ENCODE measurements around the gene EHD4. TPM values are rescaled to one million over a fixed set of nuclear protein-coding genes. Genes with fewer than 3 reads are reported as not detected.

The EHD4 gene
- total RNA-seq, 2 donors from 2014 or later = 13.8 to 16.9 TPM

DNA sequence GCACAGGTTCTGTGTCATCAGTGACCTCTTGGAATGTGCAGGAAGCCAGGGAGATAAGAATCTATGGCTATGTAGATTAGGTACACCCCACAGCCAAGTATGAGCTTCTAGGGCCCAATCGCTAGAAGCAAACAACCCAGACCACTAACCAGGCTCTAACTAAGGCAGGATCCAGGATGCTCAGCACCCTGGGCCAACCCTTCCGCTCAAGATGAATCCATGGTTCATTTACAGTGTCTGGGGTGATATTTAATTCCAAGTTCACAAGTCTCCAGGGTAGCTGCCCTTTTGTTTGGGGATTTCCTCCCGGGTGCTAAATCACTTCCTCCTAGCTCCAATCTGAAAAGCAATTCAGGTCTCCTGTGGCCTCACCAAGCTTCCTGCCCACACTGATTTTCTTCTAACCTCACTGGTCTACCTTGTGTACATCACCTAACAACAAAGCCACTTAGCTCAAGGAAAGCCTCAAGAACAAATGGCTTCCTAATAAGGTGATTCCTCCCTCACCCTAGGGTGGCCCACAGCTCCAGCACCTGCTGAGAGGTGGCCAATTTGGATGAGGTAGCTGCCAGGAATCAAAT is 2.4 kb downstream of the EHD4 start:
- ATAC-seq = no peak
- H3K4me3 ChIP-seq = no peak overlapping the region

DNA sequence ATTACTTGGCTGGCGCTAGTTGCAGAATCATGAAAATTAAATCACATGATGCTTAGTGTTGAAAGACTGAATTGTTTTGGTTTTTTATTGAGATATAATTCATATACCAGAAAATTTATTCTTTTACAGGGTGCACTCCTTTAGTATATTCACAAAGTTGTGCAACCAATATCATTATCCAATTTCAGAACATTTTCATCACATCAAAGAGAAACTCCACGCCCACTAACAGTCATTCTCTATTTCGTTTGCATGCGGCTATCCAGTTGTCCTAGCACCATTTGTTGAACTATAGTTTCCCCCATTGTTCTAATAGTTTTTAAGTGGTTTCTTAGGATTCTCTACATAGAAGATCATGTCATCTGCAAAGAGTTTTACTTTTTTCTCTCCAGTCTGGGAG is 3.7 kb downstream of the EHD4 start:
- H3K27me3 ChIP-seq = no peaks in the 10 kb centered on the region
- H3K27ac ChIP-seq = peak overlapping the region in 1 of 4 donors; percentile 98
- H3K4me1 ChIP-seq = peaks cover 49% of the 10 kb centered on the region
- H3K9me3 ChIP-seq = no peaks in the 10 kb centered on the region
- intact Hi-C loops (cut with DNase I) = no loop called here
- H3K4me3 ChIP-seq = no peak overlapping the region
- WGBS, 2 donors = 69 to 87% methylated on average over 4 of the region's 4 CpGs
- ATAC-seq = no peak
- H3K36me3 ChIP-seq (replicated peaks in 1 of 2; ENCODE audit: insufficient read depth in 1 of 2, low read depth in 2 of 2) = no peaks in the 10 kb centered on the region
- TF ChIP-seq, protein P1, sequence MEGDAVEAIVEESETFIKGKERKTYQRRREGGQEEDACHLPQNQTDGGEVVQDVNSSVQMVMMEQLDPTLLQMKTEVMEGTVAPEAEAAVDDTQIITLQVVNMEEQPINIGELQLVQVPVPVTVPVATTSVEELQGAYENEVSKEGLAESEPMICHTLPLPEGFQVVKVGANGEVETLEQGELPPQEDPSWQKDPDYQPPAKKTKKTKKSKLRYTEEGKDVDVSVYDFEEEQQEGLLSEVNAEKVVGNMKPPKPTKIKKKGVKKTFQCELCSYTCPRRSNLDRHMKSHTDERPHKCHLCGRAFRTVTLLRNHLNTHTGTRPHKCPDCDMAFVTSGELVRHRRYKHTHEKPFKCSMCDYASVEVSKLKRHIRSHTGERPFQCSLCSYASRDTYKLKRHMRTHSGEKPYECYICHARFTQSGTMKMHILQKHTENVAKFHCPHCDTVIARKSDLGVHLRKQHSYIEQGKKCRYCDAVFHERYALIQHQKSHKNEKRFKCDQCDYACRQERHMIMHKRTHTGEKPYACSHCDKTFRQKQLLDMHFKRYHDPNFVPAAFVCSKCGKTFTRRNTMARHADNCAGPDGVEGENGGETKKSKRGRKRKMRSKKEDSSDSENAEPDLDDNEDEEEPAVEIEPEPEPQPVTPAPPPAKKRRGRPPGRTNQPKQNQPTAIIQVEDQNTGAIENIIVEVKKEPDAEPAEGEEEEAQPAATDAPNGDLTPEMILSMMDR (IDR thresholded peaks at IDR 0.05) = no peak
- TF ChIP-seq POLR2A (IDR thresholded peaks at IDR 0.05) = no peak
- no peak for DNase-seq

More for the DNA sequence above, 2.4 kb downstream of the EHD4 start:
- Histone ChIP-seq H3K36me3 (replicated peaks in 1 of 2; ENCODE audit: insufficient read depth in 1 of 2, low read depth in 2 of 2) (no peaks in the 10 kb centered on the region), H3K9me3 (no peaks in the 10 kb centered on the region), H3K27ac (peak overlapping the region in 3 of 4 donors; percentile 66 to 98 (median 93)), H3K4me1 (peaks cover 49% of the 10 kb centered on the region), H3K27me3 (no peaks in the 10 kb centered on the region)
- no peak for DNase-seq
- WGBS, 2 donors = 60 to 66% methylated on average over 2 to 3 of the region's 3 CpGs
- intact Hi-C loops (cut with DNase I) = loop anchor here (10.0 kb wide), 1 partner anchor 45 kb away; no protein-coding TSS in a partner anchor
- no peak for TF ChIP-seq POLR2A (IDR thresholded peaks at IDR 0.05)
- TF ChIP-seq, protein P1 (IDR thresholded peaks at IDR 0.05) = no peak

DNA sequence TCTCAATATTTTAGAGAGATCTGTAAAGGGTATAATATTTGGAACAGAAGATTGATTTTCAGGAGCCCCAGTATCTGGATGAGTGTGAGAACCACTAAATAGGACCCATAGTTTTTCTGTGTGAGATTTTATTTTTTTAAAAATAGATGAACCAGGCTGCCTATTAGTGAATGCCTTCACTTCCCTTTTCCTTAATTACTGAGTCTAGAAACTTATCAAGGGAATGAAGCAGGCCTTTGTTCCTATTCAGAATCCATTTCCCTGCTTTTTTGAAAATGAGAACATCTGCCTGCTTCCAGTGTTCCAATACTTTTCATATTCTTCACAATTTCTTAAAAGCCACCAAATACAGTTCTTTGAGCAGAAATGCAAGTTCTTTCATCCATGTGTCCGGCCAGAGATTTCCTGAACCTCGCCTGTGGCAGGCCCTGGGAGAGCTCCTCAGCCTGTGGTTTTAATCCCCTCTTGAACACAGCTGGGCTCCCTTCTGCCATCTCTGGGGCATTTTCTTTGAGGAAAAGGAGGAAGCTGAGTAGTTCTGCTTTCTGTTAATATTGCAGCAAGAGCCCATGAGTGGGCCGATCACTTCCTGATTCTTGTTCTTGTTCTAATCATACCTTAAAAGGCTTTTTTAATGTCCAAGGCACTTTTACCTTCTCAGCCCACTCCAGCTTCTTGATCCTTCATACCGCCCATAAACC is 4.7 kb downstream of the EHD4 start:
- TF ChIP-seq, protein P1 (IDR thresholded peaks at IDR 0.05) = no peak
- no peak for TF ChIP-seq POLR2A (IDR thresholded peaks at IDR 0.05)
- 58 to 66% methylated on average over 4 of the region's 4 CpGs for WGBS, 2 donors
- Histone ChIP-seq H3K4me1 (peaks cover 46% of the 10 kb centered on the region), H3K4me3 (no peak overlapping the region), H3K27me3 (no peaks in the 10 kb centered on the region), H3K27ac (peak overlapping the region in 3 of 4 donors; percentile 44 to 98 (median 66)), H3K36me3 (replicated peaks in 1 of 2; ENCODE audit: insufficient read depth in 1 of 2, low read depth in 2 of 2) (no peaks in the 10 kb centered on the region), H3K9me3 (no peaks in the 10 kb centered on the region)
- no peak for ATAC-seq
- intact Hi-C loops (cut with DNase I) = no loop called here
- DNase-seq = peak in 1 of 4 donors; percentile 59

DNA sequence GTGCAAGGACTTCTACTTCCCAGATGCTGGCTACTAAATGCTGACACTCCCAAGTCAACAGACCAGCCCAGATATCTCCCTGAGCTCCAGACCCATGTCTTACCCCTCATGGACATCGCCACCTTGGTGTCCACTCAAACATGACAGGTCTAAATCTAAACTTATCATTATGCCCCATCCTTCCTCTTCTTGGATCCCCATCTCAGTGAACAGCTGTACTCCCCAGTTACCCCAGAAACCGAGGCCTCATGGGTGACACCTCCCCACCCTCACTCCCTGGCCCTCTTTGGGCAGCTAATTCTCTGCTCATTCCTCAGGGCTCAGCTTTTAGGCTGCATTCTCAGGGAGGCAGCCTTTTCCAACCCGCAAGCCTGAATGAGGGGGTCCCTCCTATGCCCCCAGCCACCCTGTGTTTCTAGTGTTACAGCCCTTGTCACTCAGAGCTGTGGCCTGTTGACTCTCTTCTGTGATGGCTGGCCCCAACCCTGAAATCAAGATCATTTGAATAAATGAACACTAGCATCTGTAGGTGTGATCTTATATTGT is 5.4 kb downstream of the EHD4 start:
- DNase-seq = peak in 1 of 4 donors; percentile 6
- 88 to 94% methylated on average over 3 of the region's 3 CpGs for WGBS, 2 donors
- peaks cover 53% of the 10 kb centered on the region for H3K4me1 ChIP-seq

More for the DNA sequence above, 5.4 kb downstream of the EHD4 start:
- intact Hi-C loops (cut with DNase I) = no loop called here
- Histone ChIP-seq H3K27ac (peak overlapping the region in 2 of 4 donors; percentile 4 to 98), H3K27me3 (no peaks in the 10 kb centered on the region), H3K36me3 (replicated peaks in 1 of 2; ENCODE audit: insufficient read depth in 1 of 2, low read depth in 2 of 2) (no peaks in the 10 kb centered on the region), H3K9me3 (no peaks in the 10 kb centered on the region), H3K4me3 (no peak overlapping the region)
- TF ChIP-seq, protein P1 (IDR thresholded peaks at IDR 0.05) = no peak
- no peak for ATAC-seq

All from body of pancreas (tissue), 4 donors.